ENCODE data around the gene SLC22A31. TPM values are rescaled to one million over a fixed set of nuclear protein-coding genes. Genes with fewer than 3 reads are reported as not detected.

Gene SLC22A31
- total and polyA plus RNA-seq, 10 donors, result 0.98 to 8.3 (median 4.6) TPM

DNA sequence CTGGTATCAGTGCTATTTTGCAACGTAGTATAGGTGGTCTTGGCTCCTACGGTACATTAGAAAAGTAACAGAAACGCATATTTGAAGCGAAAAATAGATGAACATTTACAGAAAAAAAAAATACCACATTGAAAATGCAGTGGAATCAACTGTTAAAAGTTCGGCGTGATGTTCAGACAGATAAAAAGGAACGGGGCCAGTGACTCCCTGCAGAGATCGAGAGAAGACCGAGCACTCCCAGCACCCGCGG is 16.7 kb upstream of the SLC22A31 start:
- Histone ChIP-seq H3K36me3 (peaks cover 0 to 22% (median 9%) of the 10 kb centered on the region in 6 donors), H3K4me3 (peak overlapping the region; percentile 86 to 100 (median 98)), H3K4me1 (peaks cover 19 to 62% (median 33%) of the 10 kb centered on the region in 6 donors), H3K27ac (peak overlapping the region; percentile 95 to 99 (median 96)), H3K27me3 (replicated peaks in 1 of 7) (no peaks in the 10 kb centered on the region), H3K9me3 (no peaks in the 10 kb centered on the region)
- intact Hi-C loops (cut with DNase I; ENCODE audit: low total_unique reads), result loop anchor here (10.0 kb wide), 2 partner anchors 272 to 482 kb away; no protein-coding TSS in a partner anchor
- no peak for DNase-seq
- WGBS, 5 donors, result 0 to 2% (median 1%) methylated on average over 11 of the region's 11 CpGs
- TF ChIP-seq CTCF (IDR thresholded peaks at IDR 0.05 in 8 of 11, conservative IDR thresholded peaks at IDR 0.05 in 3 of 11) (no peak), POLR2AphosphoS5 (IDR thresholded peaks at IDR 0.05) (no peak), POLR2A (IDR thresholded peaks at IDR 0.05) (no peak)

- peak overlapping the region; percentile 95 to 99 (median 96) for H3K27ac ChIP-seq
- peak; percentile 94 for DNase-seq
- 1 to 3% (median 2%) methylated on average over 25 of the region's 25 CpGs for WGBS, 5 donors
- TF ChIP-seq POLR2A (IDR thresholded peaks at IDR 0.05), result no peak
- TF ChIP-seq CTCF (IDR thresholded peaks at IDR 0.05 in 8 of 11, conservative IDR thresholded peaks at IDR 0.05 in 3 of 11), result peak; percentile 63 to 94 (median 81)
- TF ChIP-seq POLR2AphosphoS5 (IDR thresholded peaks at IDR 0.05), result peak in 1 of 3 donors; percentile 75
- H3K27me3 ChIP-seq (replicated peaks in 1 of 7), result peaks cover 0 to under 1% (median 0%) of the 10 kb centered on the region in 7 donors
- intact Hi-C loops (cut with DNase I; ENCODE audit: low total_unique reads), result loop anchor here (10.0 kb wide), 2 partner anchors 272 to 482 kb away; no protein-coding TSS in a partner anchor
- peaks cover 19 to 62% (median 33%) of the 10 kb centered on the region in 6 donors for H3K4me1 ChIP-seq
- H3K36me3 ChIP-seq, result peaks cover 0 to 17% (median 6%) of the 10 kb centered on the region in 6 donors
- H3K9me3 ChIP-seq, result no peaks in the 10 kb centered on the region
- peak overlapping the region; percentile 86 to 100 (median 98) for H3K4me3 ChIP-seq
Observed at GRCh38 chr16:89216315-89217137, 16.2 kb upstream of the SLC22A31 start.

- TF ChIP-seq POLR2A (IDR thresholded peaks at IDR 0.05) (no peak), CTCF (IDR thresholded peaks at IDR 0.05 in 8 of 11, conservative IDR thresholded peaks at IDR 0.05 in 3 of 11) (no peak), POLR2AphosphoS5 (IDR thresholded peaks at IDR 0.05) (no peak)
- H3K9me3 ChIP-seq, result no peaks in the 10 kb centered on the region
- intact Hi-C loops (cut with DNase I; ENCODE audit: low total_unique reads), result loop anchor here (10.0 kb wide), 2 partner anchors 266 to 476 kb away; no protein-coding TSS in a partner anchor
- DNase-seq, result no peak
- H3K36me3 ChIP-seq, result no peaks in the 10 kb centered on the region
- H3K27me3 ChIP-seq (replicated peaks in 1 of 7), result peaks cover 0 to 53% (median 0%) of the 10 kb centered on the region in 7 donors
- no peak overlapping the region for H3K27ac ChIP-seq
- WGBS, 5 donors, result 68 to 74% (median 70%) methylated on average over 9 to 15 of the region's 15 CpGs
- peaks cover 3 to 15% (median 4%) of the 10 kb centered on the region in 6 donors for H3K4me1 ChIP-seq
- no peak overlapping the region for H3K4me3 ChIP-seq
Observed at GRCh38 chr16:89210904-89211515, 10.7 kb upstream of the SLC22A31 start.

All from spleen (tissue), 11 donors.